Measurements from ENCODE around the gene PARN. TPM values are rescaled to one million over a fixed set of nuclear protein-coding genes. Genes with fewer than 3 reads are reported as not detected.
"Not testable (repeated sequence)": the region's sequence is repeated elsewhere in the genome, so short reads cannot be mapped to it uniquely, and the experiment has no call there.

Gene PARN
- total RNA-seq, 4 donors from 2014 or later: 11.4 to 26.9 (median 20.7) TPM

DNA sequence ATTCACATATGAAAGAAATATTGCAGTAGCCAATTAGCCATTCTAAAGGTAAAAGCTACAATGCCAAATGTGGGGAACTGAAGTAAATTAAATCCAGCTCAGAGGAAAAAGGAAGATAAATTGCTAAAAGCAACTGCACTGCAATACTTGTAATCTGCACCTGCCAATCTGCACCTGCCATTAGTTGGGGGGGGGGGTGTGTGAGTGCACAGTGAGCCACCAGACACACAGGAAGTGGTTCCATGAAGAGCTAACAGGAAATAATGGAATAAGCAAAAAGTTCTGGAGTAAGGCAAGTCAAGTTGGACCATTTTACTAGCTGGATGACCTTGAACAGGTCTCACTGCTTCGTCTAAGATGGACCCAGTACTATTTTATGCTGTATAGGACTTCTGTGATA, 191.8 kb downstream of the PARN start:
- no peaks in the 10 kb centered on the region for H3K9me3 ChIP-seq
- peaks cover 0 to 47% (median 0%) of the 10 kb centered on the region in 3 donors for H3K36me3 ChIP-seq
- H3K4me1 ChIP-seq: no peaks in the 10 kb centered on the region
- no peak overlapping the region for H3K27ac ChIP-seq
- 80 to 95% methylated on average over 1 of the region's 1 CpG for WGBS, 2 donors
- TF ChIP-seq, protein P1, sequence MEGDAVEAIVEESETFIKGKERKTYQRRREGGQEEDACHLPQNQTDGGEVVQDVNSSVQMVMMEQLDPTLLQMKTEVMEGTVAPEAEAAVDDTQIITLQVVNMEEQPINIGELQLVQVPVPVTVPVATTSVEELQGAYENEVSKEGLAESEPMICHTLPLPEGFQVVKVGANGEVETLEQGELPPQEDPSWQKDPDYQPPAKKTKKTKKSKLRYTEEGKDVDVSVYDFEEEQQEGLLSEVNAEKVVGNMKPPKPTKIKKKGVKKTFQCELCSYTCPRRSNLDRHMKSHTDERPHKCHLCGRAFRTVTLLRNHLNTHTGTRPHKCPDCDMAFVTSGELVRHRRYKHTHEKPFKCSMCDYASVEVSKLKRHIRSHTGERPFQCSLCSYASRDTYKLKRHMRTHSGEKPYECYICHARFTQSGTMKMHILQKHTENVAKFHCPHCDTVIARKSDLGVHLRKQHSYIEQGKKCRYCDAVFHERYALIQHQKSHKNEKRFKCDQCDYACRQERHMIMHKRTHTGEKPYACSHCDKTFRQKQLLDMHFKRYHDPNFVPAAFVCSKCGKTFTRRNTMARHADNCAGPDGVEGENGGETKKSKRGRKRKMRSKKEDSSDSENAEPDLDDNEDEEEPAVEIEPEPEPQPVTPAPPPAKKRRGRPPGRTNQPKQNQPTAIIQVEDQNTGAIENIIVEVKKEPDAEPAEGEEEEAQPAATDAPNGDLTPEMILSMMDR (IDR thresholded peaks at IDR 0.05): no peak
- no peak for TF ChIP-seq POLR2A (IDR thresholded peaks at IDR 0.05)
- intact Hi-C loops (cut with DNase I): no loop called here
- no peak for DNase-seq
- no peak overlapping the region for H3K4me3 ChIP-seq
- no peaks in the 10 kb centered on the region for H3K27me3 ChIP-seq

DNA sequence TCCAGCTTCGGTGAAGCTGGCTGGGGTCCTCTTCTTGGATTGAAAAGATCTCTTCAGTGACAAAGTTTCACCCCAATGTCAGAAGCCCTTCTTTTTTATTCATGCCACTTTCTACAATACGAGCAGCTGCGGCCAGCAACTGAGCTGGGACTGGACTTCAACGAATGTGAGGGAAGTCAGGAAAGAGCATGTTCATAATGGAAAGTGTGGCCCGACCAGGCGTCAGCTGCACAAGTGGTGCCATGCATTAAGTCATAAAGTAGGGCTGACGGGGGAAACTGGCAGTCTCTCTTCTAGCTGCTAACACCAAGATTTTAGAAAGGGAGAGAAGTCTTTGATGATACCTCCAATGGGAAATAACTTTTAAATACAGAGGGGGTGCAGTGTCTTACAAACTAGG, 192.6 kb downstream of the PARN start:
- TF ChIP-seq POLR2A (IDR thresholded peaks at IDR 0.05): no peak
- TF ChIP-seq, protein P1 (IDR thresholded peaks at IDR 0.05): no peak

DNA sequence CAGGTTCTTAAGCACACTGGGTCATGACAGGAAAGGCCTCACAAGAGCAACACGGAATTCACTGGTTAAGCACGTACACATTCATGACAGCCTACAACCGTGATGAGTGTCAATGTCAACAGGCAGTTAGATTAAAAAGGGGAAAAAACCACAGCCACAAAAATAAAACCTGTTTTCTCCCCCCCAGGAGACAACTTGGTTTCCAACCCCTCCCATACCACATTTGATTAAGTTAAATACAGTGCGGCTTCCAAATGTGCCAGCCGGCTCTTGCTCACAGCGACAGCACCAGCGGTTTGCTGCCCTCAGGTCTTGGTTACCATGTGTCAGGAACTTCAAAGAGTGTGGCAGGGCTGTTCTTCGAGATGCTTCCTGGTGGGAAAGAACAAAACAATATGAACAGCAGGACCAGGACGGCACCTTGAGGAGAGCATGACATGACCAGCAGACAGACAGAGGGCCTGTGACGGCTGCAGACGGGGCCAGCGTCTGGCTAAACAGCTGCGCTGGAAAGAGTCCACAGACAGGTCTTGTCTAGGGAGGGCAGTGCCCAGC, 193.6 kb downstream of the PARN start:
- H3K27me3 ChIP-seq: no peaks in the 10 kb centered on the region
- peaks cover 0 to 49% (median 0%) of the 10 kb centered on the region in 3 donors for H3K36me3 ChIP-seq
- intact Hi-C loops (cut with DNase I): no loop called here
- TF ChIP-seq, protein P1 (IDR thresholded peaks at IDR 0.05): no peak
- no peak for TF ChIP-seq POLR2A (IDR thresholded peaks at IDR 0.05)
- DNase-seq: no peak
- no peak overlapping the region for H3K27ac ChIP-seq
- no peaks in the 10 kb centered on the region for H3K4me1 ChIP-seq
- no peaks in the 10 kb centered on the region for H3K9me3 ChIP-seq
- H3K4me3 ChIP-seq: no peak overlapping the region
- 78 to 92% methylated on average over 5 to 13 of the region's 13 CpGs for WGBS, 2 donors

More for the DNA sequence above, 192.6 kb downstream of the PARN start:
- Histone ChIP-seq H3K4me3 (no peak overlapping the region), H3K4me1 (no peaks in the 10 kb centered on the region), H3K27me3 (no peaks in the 10 kb centered on the region), H3K36me3 (peaks cover 0 to 49% (median 0%) of the 10 kb centered on the region in 3 donors), H3K9me3 (no peaks in the 10 kb centered on the region), H3K27ac (no peak overlapping the region)
- no peak for DNase-seq
- intact Hi-C loops (cut with DNase I): no loop called here
- 94 to 96% methylated on average over 4 to 6 of the region's 7 CpGs for WGBS, 2 donors

DNA sequence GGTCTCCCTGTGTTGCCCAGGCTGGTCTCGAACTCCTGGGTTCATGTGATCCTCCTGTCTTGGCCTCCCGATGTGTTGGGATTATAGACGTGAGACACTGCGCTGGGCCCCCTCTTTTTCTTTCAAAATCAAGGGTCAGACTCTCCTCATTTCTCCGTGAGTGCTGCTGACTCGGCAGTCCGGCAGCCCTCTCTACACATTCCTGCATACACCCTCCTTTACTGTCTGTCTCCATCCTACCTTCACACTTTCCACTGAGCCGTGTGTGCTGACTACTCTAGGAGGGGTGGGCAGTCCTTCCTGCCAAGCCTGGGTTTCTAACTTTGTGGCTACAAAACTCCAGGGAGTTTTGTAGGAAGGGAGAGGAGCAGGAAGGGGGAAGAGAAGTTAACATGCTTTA, 195.2 kb downstream of the PARN start:
- intact Hi-C loops (cut with DNase I): no loop called here
- TF ChIP-seq, protein P1 (IDR thresholded peaks at IDR 0.05): no peak
- no peak for TF ChIP-seq POLR2A (IDR thresholded peaks at IDR 0.05)
- 95 to 96% methylated on average over 7 to 8 of the region's 8 CpGs for WGBS, 2 donors
- H3K27me3 ChIP-seq: no peaks in the 10 kb centered on the region
- no peak for DNase-seq
- peaks cover 0 to 56% (median 0%) of the 10 kb centered on the region in 3 donors for H3K36me3 ChIP-seq
- H3K4me3 ChIP-seq: no peak overlapping the region
- no peak overlapping the region for H3K27ac ChIP-seq
- no peaks in the 10 kb centered on the region for H3K4me1 ChIP-seq
- no peaks in the 10 kb centered on the region for H3K9me3 ChIP-seq

DNA sequence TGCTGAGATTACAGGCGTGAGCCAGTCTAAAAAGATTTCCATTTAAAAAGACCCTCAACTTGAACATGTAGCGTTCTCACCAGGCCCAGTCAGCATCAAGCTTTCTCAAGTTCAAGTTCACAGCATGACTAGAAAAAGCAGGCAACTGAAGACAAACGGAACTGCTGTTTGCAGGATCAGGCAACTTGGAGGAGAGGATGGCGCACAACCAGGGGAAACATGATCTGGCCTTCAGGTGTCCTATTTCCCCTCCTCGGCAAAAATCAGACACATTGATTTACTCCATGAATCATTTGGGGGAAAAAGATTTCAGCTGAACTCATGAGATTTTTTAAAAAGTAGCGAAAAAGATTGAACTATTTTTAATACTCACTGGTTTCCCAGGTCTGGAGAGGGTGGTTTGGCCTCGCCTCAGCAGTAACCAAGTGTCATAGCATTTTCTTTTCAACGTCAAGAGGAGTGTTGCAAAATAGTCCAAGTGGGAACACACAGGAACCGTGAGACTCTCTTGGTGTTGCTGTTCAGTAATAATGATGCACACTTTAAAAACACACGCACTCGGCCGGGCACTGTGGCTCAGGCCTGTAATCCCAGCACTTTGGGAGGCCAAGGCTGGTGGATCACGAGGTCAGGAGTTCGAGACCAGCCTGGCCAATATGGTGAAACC, 201.0 kb downstream of the PARN start:
- intact Hi-C loops (cut with DNase I); H3K4me3 ChIP-seq; H3K4me1 ChIP-seq; H3K27ac ChIP-seq; H3K9me3 ChIP-seq; H3K27me3 ChIP-seq; DNase-seq: not testable (repeated sequence)
- 92 to 93% methylated on average over 10 to 13 of the region's 14 CpGs for whole genome bisulfite sequencing, 2 donors
- peaks cover 0 to 18% (median 0%) of the 10 kb centered on the region in 3 donors for H3K36me3 ChIP-seq
